SH-SY5Y (cell line): ENCODE measurements around the gene POFUT1.

Experiments used
- GATA2 ChIP-seq: IDR thresholded peaks from 2 replicates; pipeline ENCODE4 v1.6.1; 2011; ENCODE audit warnings: mild to moderate bottlenecking, low read depth, low read length
- GATA3 ChIP-seq: IDR thresholded peaks from 2 replicates; pipeline ENCODE4 v1.6.1; 2011; ENCODE audit warnings: low read depth, mild to moderate bottlenecking, low read length, moderate library complexity

- no peak for TF ChIP-seq GATA2
- TF ChIP-seq GATA3: no peak
These were observed 40.1 kb upstream of the POFUT1 start for GRCh38 chr20:32167552-32167951.
